Neutrophil (primary cell): ENCODE results near the gene BANF1.

Experiments used
- H3K27ac ChIP-seq: fragments of 200-600 bp; sonication (generic); 2 replicates; pipeline ENCODE4 v1.5.1; 2016; ENCODE audit warnings: mild to moderate bottlenecking, moderate library complexity
- H3K27me3 ChIP-seq: fragments of 200-600 bp; sonication (generic); 2 replicates; pipeline ENCODE4 v1.6.0; 2016; ENCODE audit warnings: mild to moderate bottlenecking
- H3K36me3 ChIP-seq: fragments of 200-600 bp; sonication (generic); 2 replicates; pipeline ENCODE4 v1.5.1; 2017
- H3K4me1 ChIP-seq, 2 experiments: fragments of 200-600 bp in 1 of 2; sonication (generic) in 1 of 2; 1 replicate in 1 of 2; 2 replicates in 1 of 2; pipeline versions ENCODE4 v1.5.1 to v1.6.1; 2013 to 2016; ENCODE audit warnings: low read depth in 1 of 2, low read length in 1 of 2, mild to moderate bottlenecking in 1 of 2, moderate library complexity in 1 of 2; ENCODE audit not compliant: control insufficient read depth in 1 of 2, insufficient read depth in 1 of 2
- H3K4me3 ChIP-seq, 2 experiments: fragments of 200-600 bp in 1 of 2; sonication (generic) in 1 of 2; 1 replicate in 1 of 2; 2 replicates in 1 of 2; pipeline ENCODE4 v1.5.1; 2013 to 2016; ENCODE audit warnings: low read depth in 1 of 2, low read length in 1 of 2, mild to moderate bottlenecking in 1 of 2, moderate library complexity in 1 of 2
- H3K9me3 ChIP-seq: fragments of 200-600 bp; sonication (generic); 2 replicates; pipeline ENCODE4 v1.5.1; 2016
- CTCF ChIP-seq: fragments of 200-600 bp; sonication (generic); IDR thresholded peaks from 2 replicates; pipeline ENCODE4 v1.5.1; 2016; ENCODE audit warnings: antibody characterized with exemption

BANF1 gene

DNA sequence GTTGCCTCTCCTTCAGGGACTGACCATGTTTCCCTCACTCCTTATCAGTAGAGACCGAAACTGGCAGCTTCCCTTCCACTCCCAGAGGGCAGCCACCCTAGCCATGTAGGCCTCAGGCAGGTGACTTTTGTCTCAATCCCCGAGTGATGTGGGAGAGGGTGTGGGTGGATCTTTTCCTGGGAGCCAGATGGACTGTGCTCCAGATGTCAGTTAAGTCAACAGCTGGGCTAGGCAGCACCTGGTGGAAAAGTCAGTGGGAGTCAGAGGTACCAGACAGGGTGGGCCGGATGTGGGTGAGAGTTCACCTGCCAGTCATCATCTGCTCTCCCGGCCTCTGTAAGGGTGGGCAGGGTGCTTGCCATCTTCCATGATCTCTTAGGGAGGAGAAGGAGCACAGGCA lies 1.9 kb downstream of the BANF1 start:
- peaks cover 12% of the 10 kb centered on the region for H3K36me3 ChIP-seq
- TF ChIP-seq CTCF, result no peak
- no peaks in the 10 kb centered on the region for H3K9me3 ChIP-seq
- no peak overlapping the region for H3K4me3 ChIP-seq
- peaks cover 14% of the 10 kb centered on the region for H3K27me3 ChIP-seq
- peaks cover 16 to 25% of the 10 kb centered on the region in 2 experiments for H3K4me1 ChIP-seq
- H3K27ac ChIP-seq, result no peak overlapping the region

DNA sequence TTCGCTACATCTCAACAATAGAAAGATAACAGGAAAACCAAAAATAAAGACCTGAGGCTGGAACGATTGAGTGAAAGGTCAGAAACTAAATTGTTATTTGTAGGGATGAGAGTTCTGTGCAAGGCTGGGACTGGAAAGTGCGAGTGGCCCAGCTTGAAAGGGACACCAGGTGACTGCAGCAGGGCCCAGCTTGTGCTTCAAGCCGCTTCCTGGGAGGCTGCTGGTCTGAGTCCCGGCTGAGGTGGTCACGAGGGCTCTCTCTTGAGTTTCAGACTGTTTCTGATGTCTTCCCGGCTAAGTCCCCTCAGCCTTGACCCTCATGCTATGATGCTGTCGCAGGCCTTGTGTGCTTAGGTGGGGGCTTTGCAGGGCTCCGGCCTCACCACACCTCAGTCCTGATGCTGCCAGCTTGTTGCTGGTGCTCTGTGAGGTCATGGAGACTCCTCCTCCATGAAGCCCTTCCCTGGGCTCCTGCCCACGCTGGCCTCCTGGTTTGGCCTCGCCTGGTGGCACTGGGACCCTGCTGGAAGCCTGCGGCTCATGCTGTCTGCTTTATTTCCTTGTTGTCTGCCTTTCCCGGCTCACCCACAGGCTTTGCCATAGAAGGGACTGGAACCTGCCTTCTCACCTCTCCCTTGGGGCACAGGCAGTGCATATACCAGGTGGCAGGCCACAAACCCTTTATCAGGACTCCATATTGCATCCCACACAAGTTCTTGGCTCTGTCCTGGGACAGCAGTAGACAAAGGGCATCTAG lies 4.0 kb downstream of the BANF1 start:
- Histone ChIP-seq H3K4me3 (no peak overlapping the region), H3K27ac (no peak overlapping the region), H3K27me3 (peaks cover 35% of the 10 kb centered on the region), H3K4me1 (peaks cover 12 to 15% of the 10 kb centered on the region in 2 experiments), H3K36me3 (no peaks in the 10 kb centered on the region), H3K9me3 (no peaks in the 10 kb centered on the region)
- TF ChIP-seq CTCF, result no peak

GRCh38 chr11:66006891-66007176 lies 4.5 kb downstream of the BANF1 start:
- Histone ChIP-seq H3K9me3 (no peaks in the 10 kb centered on the region), H3K4me3 (no peak overlapping the region), H3K4me1 (peaks cover 10 to 11% of the 10 kb centered on the region in 2 experiments), H3K27me3 (peaks cover 40% of the 10 kb centered on the region), H3K36me3 (no peaks in the 10 kb centered on the region), H3K27ac (no peak overlapping the region)
- no peak for TF ChIP-seq CTCF

DNA sequence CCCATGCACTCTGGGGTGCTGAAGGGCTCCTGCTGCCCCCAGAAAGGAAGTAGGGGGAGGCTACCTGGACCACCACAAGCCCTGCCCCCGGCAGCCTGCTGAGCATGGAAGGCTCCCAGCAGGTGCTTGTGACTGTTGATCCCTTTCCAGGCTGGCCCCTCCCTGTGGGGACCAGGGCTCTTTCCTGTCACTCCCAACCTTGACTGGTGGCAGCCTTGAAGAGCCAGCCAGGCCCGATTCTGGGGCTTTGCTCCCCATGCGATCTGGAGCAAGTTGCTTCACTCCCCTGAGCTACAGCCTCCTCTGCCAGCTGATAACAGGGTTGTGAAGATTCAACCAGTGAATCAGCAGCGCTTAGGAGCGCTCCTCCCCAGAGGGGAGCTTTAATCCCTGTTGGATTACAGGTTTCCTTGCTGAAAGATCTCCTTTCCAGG lies 4.9 kb downstream of the BANF1 start:
- H3K27ac ChIP-seq, result no peak overlapping the region
- H3K36me3 ChIP-seq, result no peaks in the 10 kb centered on the region
- peaks cover 9 to 13% of the 10 kb centered on the region in 2 experiments for H3K4me1 ChIP-seq
- H3K4me3 ChIP-seq, result no peak overlapping the region
- no peak for TF ChIP-seq CTCF
- H3K9me3 ChIP-seq, result no peaks in the 10 kb centered on the region
- H3K27me3 ChIP-seq, result peaks cover 44% of the 10 kb centered on the region

- no peak overlapping the region for H3K4me3 ChIP-seq
- H3K4me1 ChIP-seq, result peaks cover 4 to 12% of the 10 kb centered on the region in 2 experiments
- H3K36me3 ChIP-seq, result no peaks in the 10 kb centered on the region
- peaks cover 52% of the 10 kb centered on the region for H3K27me3 ChIP-seq
- no peak overlapping the region for H3K27ac ChIP-seq
- TF ChIP-seq CTCF, result no peak
- H3K9me3 ChIP-seq, result no peaks in the 10 kb centered on the region
Measured at GRCh38 chr11:66008095-66008467, 5.8 kb downstream of the BANF1 start.
